H9 (cell line): ENCODE results near the gene GABRB3. TPM values are rescaled to one million over a fixed set of nuclear protein-coding genes. Genes with fewer than 3 reads are reported as not detected.

ENCODE experiments used
- DNase-seq: peaks from one replicate; pipeline ENCODE4 v3.0.0-alpha.2; 2017
- H2AFZ ChIP-seq: one replicate; pipeline ENCODE4 v1.6.1; 2013; ENCODE audit warnings: mild to moderate bottlenecking, low read length, control low read depth, moderate library complexity
- H2AK5ac ChIP-seq: 2 replicates; pipeline ENCODE4 v1.6.1; 2013; ENCODE audit warnings: low read length, control low read depth, mixed read lengths; ENCODE audit not compliant: insufficient read length
- H2BK120ac ChIP-seq: one replicate; pipeline ENCODE4 v1.6.1; 2013; ENCODE audit warnings: low read depth, mild to moderate bottlenecking, low read length, control low read depth, inconsistent platforms; ENCODE audit not compliant: poor library complexity, severe bottlenecking
- H2BK12ac ChIP-seq: 2 replicates; pipeline ENCODE4 v1.6.1; 2013; ENCODE audit warnings: low read length, control low read depth, mixed read lengths, low read depth; ENCODE audit not compliant: insufficient read length
- H2BK15ac ChIP-seq: 2 replicates; pipeline ENCODE4 v1.6.1; 2013; ENCODE audit warnings: low read depth, low read length, control low read depth
- H2BK20ac ChIP-seq: one replicate; pipeline ENCODE4 v1.6.1; 2013; ENCODE audit warnings: low read depth, mild to moderate bottlenecking, low read length, control low read depth, inconsistent platforms; ENCODE audit not compliant: poor library complexity, severe bottlenecking
- H2BK5ac ChIP-seq: 2 replicates; pipeline ENCODE4 v1.6.1; 2013; ENCODE audit warnings: low read length, control low read depth, mixed read lengths; ENCODE audit not compliant: insufficient read length
- H3K14ac ChIP-seq: 2 replicates; pipeline ENCODE4 v1.6.1; 2013; ENCODE audit warnings: low read length, control low read depth; ENCODE audit not compliant: insufficient read depth
- H3K18ac ChIP-seq: 2 replicates; pipeline ENCODE4 v1.6.1; 2013; ENCODE audit warnings: low read depth, mild to moderate bottlenecking, mixed read lengths, low read length, control low read depth; ENCODE audit not compliant: insufficient read length
- H3K23ac ChIP-seq: 2 replicates; pipeline ENCODE4 v1.6.1; 2013; ENCODE audit warnings: low read length, control low read depth, mixed read lengths, low read depth; ENCODE audit not compliant: insufficient read length
- H3K23me2 ChIP-seq: 2 replicates; pipeline ENCODE4 v1.6.1; 2013; ENCODE audit warnings: low read depth, mild to moderate bottlenecking, mixed read lengths, low read length, control low read depth; ENCODE audit not compliant: insufficient read length, poor library complexity, severe bottlenecking
- H3K27ac ChIP-seq: 2 replicates; pipeline ENCODE4 v1.5.1; 2013; ENCODE audit warnings: low read length, control low read depth, mixed read lengths, low read depth; ENCODE audit not compliant: insufficient read length
- H3K27me3 ChIP-seq: 2 replicates; pipeline ENCODE4 v1.6.1; 2013; ENCODE audit warnings: low read length, control low read depth, inconsistent platforms; ENCODE audit not compliant: insufficient read depth
- H3K4ac ChIP-seq: 2 replicates; pipeline ENCODE4 v1.6.1; 2013; ENCODE audit warnings: low read depth, mild to moderate bottlenecking, control low read depth, inconsistent platforms, low read length, moderate library complexity
- H3K4me1 ChIP-seq: 2 replicates; pipeline ENCODE4 v1.6.1; 2013; ENCODE audit warnings: low read length, control low read depth, inconsistent platforms; ENCODE audit not compliant: insufficient read depth
- H3K4me2 ChIP-seq: 2 replicates; pipeline ENCODE4 v1.6.1; 2013; ENCODE audit warnings: low read length, control low read depth, mixed read lengths; ENCODE audit not compliant: insufficient read length, insufficient read depth
- H3K56ac ChIP-seq: 2 replicates; pipeline ENCODE4 v1.6.1; 2013; ENCODE audit warnings: low read depth, mild to moderate bottlenecking, mixed read lengths, low read length, control low read depth; ENCODE audit not compliant: insufficient read length
- H3K79me1 ChIP-seq: 2 replicates; pipeline ENCODE4 v1.6.1; 2013; ENCODE audit warnings: low read depth, mild to moderate bottlenecking, moderate library complexity, low read length, control low read depth, inconsistent platforms; ENCODE audit not compliant: insufficient read depth, poor library complexity, severe bottlenecking
- H3K79me2 ChIP-seq: 2 replicates; pipeline ENCODE4 v1.6.1; 2013; ENCODE audit warnings: low read length, control low read depth, inconsistent platforms; ENCODE audit not compliant: insufficient read depth
- H3K9ac ChIP-seq: 2 replicates; pipeline ENCODE4 v1.6.1; 2013; ENCODE audit warnings: low read length, control low read depth, mixed read lengths; ENCODE audit not compliant: insufficient read length; ENCODE audit errors: extremely low read depth
- H3K9me3 ChIP-seq: one replicate; pipeline ENCODE4 v1.6.1; 2013; ENCODE audit warnings: low read depth, low read length, inconsistent platforms; ENCODE audit not compliant: control insufficient read depth
- H3T11ph ChIP-seq: one replicate; pipeline ENCODE4 v1.6.1; 2013; ENCODE audit warnings: mild to moderate bottlenecking, low read length, control low read depth, inconsistent platforms
- H4K20me1 ChIP-seq: one replicate; pipeline ENCODE4 v1.6.1; 2013; ENCODE audit not compliant: control insufficient read depth, insufficient read length, insufficient read depth
- H4K5ac ChIP-seq: 2 replicates; pipeline ENCODE4 v1.6.1; 2013; ENCODE audit warnings: low read depth, mild to moderate bottlenecking, mixed read lengths, low read length, control low read depth; ENCODE audit not compliant: insufficient read length
- H4K8ac ChIP-seq: replicated peaks from 2 replicates; pipeline ENCODE4 v1.6.1; 2013; ENCODE audit warnings: low read length, control low read depth, mixed read lengths, low read depth; ENCODE audit not compliant: insufficient read length
- H4K91ac ChIP-seq: 2 replicates; pipeline ENCODE4 v1.6.1; 2013; ENCODE audit warnings: low read depth, mild to moderate bottlenecking, moderate library complexity, mixed read lengths, low read length, control low read depth; ENCODE audit not compliant: insufficient read length
- H3K27ac Mint-ChIP-seq, 3 experiments: 2 replicates in 2 of 3; 3 replicates in 1 of 3; pipeline ENCODE4 v1.8.0; 2020 to 2021; ENCODE audit warnings: mixed read lengths in 3 of 3, mild to moderate bottlenecking in 1 of 3, moderate library complexity in 1 of 3
- H3K27me3 Mint-ChIP-seq: 2 replicates; pipeline ENCODE4 v1.8.0; 2021; ENCODE audit warnings: low read depth, mild to moderate bottlenecking, moderate library complexity, mixed read lengths
- H3K36me3 Mint-ChIP-seq, 3 experiments: 2 replicates in 2 of 3; 3 replicates in 1 of 3; pipeline ENCODE4 v1.8.0; 2020 to 2021; ENCODE audit warnings: low read depth in 3 of 3, mixed read lengths in 3 of 3; ENCODE audit not compliant: insufficient read depth in 1 of 3
- H3K4me1 Mint-ChIP-seq, 2 experiments: 2 replicates each; pipeline ENCODE4 v1.8.0; 2020; ENCODE audit warnings: mixed read lengths in 2 of 2
- H3K4me3 Mint-ChIP-seq, 2 experiments: 2 replicates in 1 of 2; 3 replicates in 1 of 2; pipeline ENCODE4 v1.8.0; 2020 to 2021; ENCODE audit warnings: mild to moderate bottlenecking in 2 of 2, mixed read lengths in 2 of 2, moderate library complexity in 1 of 2
- H3K9me3 Mint-ChIP-seq, 2 experiments: 2 replicates in 1 of 2; 3 replicates in 1 of 2; pipeline ENCODE4 v1.8.0; 2020; ENCODE audit warnings: mild to moderate bottlenecking in 2 of 2, mixed read lengths in 2 of 2, moderate library complexity in 1 of 2
- total RNA-seq: library from RNA; stranded (reverse); gene quantifications from 2 replicates; pipeline ENCODE4 v1.2.1, GENCODE V29; 2021
- TF ChIP-seq, protein P1 (sequence below): fragments of 200-600 bp; sonication (generic); conservative IDR thresholded peaks from 3 replicates; pipeline ENCODE4 v1.8.0; 2021; ENCODE audit warnings: antibody characterized with exemption, mild to moderate bottlenecking

GABRB3 gene
- total RNA-seq, 1 experiment from 2014 or later = 98.2 TPM

DNA sequence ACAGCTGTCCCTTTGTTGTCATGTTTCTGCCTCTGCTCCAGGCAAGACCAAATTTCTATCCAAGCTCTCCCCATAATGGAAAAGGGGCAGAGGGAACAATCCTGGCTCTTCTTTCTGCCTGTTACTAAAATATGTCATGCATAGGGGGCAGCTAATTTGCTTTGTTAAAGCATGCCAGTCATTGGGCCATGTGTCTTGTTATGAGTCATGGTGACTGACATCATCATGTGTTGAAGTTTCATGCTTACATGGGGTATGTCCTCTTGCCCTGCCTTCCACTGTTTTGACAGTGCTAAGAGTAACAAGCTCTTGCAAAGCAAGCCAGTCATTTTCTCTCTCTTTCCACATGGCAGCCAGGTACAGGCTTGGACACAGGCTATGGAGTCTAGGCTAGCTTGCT lies 268.9 kb downstream of the GABRB3 start:
- TF ChIP-seq, protein P1, sequence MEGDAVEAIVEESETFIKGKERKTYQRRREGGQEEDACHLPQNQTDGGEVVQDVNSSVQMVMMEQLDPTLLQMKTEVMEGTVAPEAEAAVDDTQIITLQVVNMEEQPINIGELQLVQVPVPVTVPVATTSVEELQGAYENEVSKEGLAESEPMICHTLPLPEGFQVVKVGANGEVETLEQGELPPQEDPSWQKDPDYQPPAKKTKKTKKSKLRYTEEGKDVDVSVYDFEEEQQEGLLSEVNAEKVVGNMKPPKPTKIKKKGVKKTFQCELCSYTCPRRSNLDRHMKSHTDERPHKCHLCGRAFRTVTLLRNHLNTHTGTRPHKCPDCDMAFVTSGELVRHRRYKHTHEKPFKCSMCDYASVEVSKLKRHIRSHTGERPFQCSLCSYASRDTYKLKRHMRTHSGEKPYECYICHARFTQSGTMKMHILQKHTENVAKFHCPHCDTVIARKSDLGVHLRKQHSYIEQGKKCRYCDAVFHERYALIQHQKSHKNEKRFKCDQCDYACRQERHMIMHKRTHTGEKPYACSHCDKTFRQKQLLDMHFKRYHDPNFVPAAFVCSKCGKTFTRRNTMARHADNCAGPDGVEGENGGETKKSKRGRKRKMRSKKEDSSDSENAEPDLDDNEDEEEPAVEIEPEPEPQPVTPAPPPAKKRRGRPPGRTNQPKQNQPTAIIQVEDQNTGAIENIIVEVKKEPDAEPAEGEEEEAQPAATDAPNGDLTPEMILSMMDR = no peak
- H3K9ac ChIP-seq = no peak overlapping the region
- H2BK5ac ChIP-seq = no peak overlapping the region
- H3K4me1 Mint-ChIP-seq = peaks cover 0 to 6% of the 10 kb centered on the region in 2 experiments; a peak in 1 of 4 replicates
- H2AFZ ChIP-seq = no peak overlapping the region
- no peaks in the 10 kb centered on the region for H3K9me3 ChIP-seq
- H3K23me2 ChIP-seq = no peaks in the 10 kb centered on the region
- H3K4me1 ChIP-seq = no peaks in the 10 kb centered on the region
- H2BK15ac ChIP-seq = no peak overlapping the region
- H3K27me3 Mint-ChIP-seq = no peaks in the 10 kb centered on the region
- H4K5ac ChIP-seq = no peak overlapping the region
- H3T11ph ChIP-seq = no peak overlapping the region
- no peak overlapping the region for H3K4me2 ChIP-seq
- H3K56ac ChIP-seq = no peak overlapping the region
- H3K27me3 ChIP-seq = no peaks in the 10 kb centered on the region
- H3K18ac ChIP-seq = no peak overlapping the region
- no peak overlapping the region for H3K27ac ChIP-seq
- H2BK20ac ChIP-seq = no peak overlapping the region
- H3K27ac Mint-ChIP-seq = no peak overlapping the region
- H3K9me3 Mint-ChIP-seq = no peaks in the 10 kb centered on the region
- H3K4ac ChIP-seq = no peak overlapping the region
- H2BK120ac ChIP-seq = no peak overlapping the region
- no peak overlapping the region for H4K91ac ChIP-seq
- H4K20me1 ChIP-seq = no peaks in the 10 kb centered on the region
- no peaks in the 10 kb centered on the region for H3K79me1 ChIP-seq
- no peak for DNase-seq
- H2BK12ac ChIP-seq = no peak overlapping the region
- H4K8ac ChIP-seq = no peak overlapping the region
- no peak overlapping the region for H2AK5ac ChIP-seq
- H3K23ac ChIP-seq = no peak overlapping the region
- H3K79me2 ChIP-seq = no peaks in the 10 kb centered on the region
- no peaks in the 10 kb centered on the region for H3K36me3 Mint-ChIP-seq
- H3K4me3 Mint-ChIP-seq = no peak overlapping the region
- H3K14ac ChIP-seq = no peak overlapping the region

Other genes with a start within 250 kb of the GABRB3 start
- gene GABRA5, start 94.0 kb upstream of the GABRB3 start, total RNA-seq = 3.3 and 4.9 TPM in 2 replicates
- gene GABRG3, start 198.1 kb upstream of the GABRB3 start, total RNA-seq = 0.15 and 0.24 TPM in 2 replicates